HAP-1 (cell line): ENCODE data around the gene FUCA1.
"Not testable (repeated sequence)": the region's sequence is repeated elsewhere in the genome, so short reads cannot be mapped to it uniquely, and the experiment has no call there.

Source experiments
- DNase-seq, 2 experiments: peaks; one replicate each; pipeline ENCODE4 v3.0.0-alpha.2; 2016 to 2020; ENCODE audit warnings: low spot score in 2 of 2
- H3K27me3 ChIP-seq: fragments of 250-450 bp; sonication (Bioruptor Pico); 2 replicates; pipeline ENCODE4 v1.5.1; 2020; ENCODE audit warnings: low read depth, mild to moderate bottlenecking, moderate library complexity
- H3K36me3 ChIP-seq: fragments of 250-450 bp; sonication (Bioruptor Pico); replicated peaks from 2 replicates; pipeline ENCODE4 v1.5.1; 2020; ENCODE audit warnings: mild to moderate bottlenecking
- H3K4me1 ChIP-seq: fragments of 250-450 bp; sonication (Bioruptor Pico); 2 replicates; pipeline ENCODE4 v1.5.1; 2020; ENCODE audit warnings: mild to moderate bottlenecking
- H3K4me3 ChIP-seq: fragments of 250-450 bp; sonication (Bioruptor Pico); 2 replicates; pipeline ENCODE4 v1.5.1; 2020; ENCODE audit warnings: mild to moderate bottlenecking, moderate library complexity
- H3K9me3 ChIP-seq: fragments of 250-450 bp; sonication (Bioruptor Pico); 2 replicates; pipeline ENCODE4 v1.5.1; 2020; ENCODE audit warnings: mild to moderate bottlenecking, moderate library complexity
- in situ Hi-C: fragments of 300-500 bp; cut with MboI; formaldehyde crosslinking; loops from 3 replicates; pipeline ENCODE4 v1.14.3; 2020; ENCODE audit warnings: low sequenced_read_pairs, inconsistent platforms, mixed read lengths

Gene FUCA1

DNA sequence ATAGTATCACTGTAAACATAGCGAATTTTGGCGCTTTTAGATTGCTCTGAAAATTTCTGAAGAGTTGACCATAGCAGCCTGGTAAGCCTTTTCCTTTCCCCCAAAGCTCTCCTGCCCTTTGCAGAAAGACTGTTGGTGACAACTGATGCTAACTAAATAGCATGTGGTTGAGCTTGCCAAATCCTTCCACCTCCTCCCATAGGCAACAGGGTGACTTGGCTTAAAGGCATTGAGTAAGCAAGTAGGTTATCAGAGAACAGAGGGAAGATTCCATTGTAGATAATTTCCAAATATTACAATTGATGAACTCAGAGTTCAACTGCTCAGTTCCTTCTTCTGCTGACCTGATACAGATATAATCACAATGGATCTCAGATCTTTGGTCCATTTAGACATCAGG, 22.9 kb downstream of the FUCA1 start:
- in situ Hi-C loops = no loop called here
- no peaks in the 10 kb centered on the region for H3K27me3 ChIP-seq
- H3K4me3 ChIP-seq = no peak overlapping the region
- no peaks in the 10 kb centered on the region for H3K4me1 ChIP-seq
- DNase-seq = no peak
- no peaks in the 10 kb centered on the region for H3K9me3 ChIP-seq
- peaks cover 8% of the 10 kb centered on the region; the same call in 1 of the 2 replicates for H3K36me3 ChIP-seq

- Histone ChIP-seq H3K9me3 (no peaks in the 10 kb centered on the region), H3K4me1 (peaks cover 2% of the 10 kb centered on the region; the same call in 1 of the 2 replicates), H3K27me3 (no peaks in the 10 kb centered on the region), H3K4me3 (no peak overlapping the region), H3K36me3 (peaks cover 8% of the 10 kb centered on the region; the same call in 1 of the 2 replicates)
- in situ Hi-C loops = no loop called here
- no peak for DNase-seq
Observed at GRCh38 chr1:23843644-23844043, 24.4 kb downstream of the FUCA1 start.

- H3K4me1 ChIP-seq = peaks cover 2% of the 10 kb centered on the region
- peak; percentile 34 to 81 for DNase-seq
- peak overlapping the region; percentile 10; the same call in 1 of the 2 replicates for H3K4me3 ChIP-seq
- no peaks in the 10 kb centered on the region for H3K9me3 ChIP-seq
- H3K27me3 ChIP-seq = peaks cover 9% of the 10 kb centered on the region
- in situ Hi-C loops = no loop called here
- no peaks in the 10 kb centered on the region; the same call in 1 of the 2 replicates for H3K36me3 ChIP-seq
Observed at GRCh38 chr1:23838401-23838866, 29.7 kb downstream of the FUCA1 start.

GRCh38 chr1:23837908-23838307, 30.2 kb downstream of the FUCA1 start:
- H3K4me1 ChIP-seq = peaks cover 2% of the 10 kb centered on the region
- no peaks in the 10 kb centered on the region for H3K9me3 ChIP-seq
- H3K4me3 ChIP-seq = no peak overlapping the region; the same call in 1 of the 2 replicates
- in situ Hi-C loops = no loop called here
- H3K27me3 ChIP-seq = peaks cover 9% of the 10 kb centered on the region
- no peak for DNase-seq
- H3K36me3 ChIP-seq = no peaks in the 10 kb centered on the region; the same call in 1 of the 2 replicates

DNA sequence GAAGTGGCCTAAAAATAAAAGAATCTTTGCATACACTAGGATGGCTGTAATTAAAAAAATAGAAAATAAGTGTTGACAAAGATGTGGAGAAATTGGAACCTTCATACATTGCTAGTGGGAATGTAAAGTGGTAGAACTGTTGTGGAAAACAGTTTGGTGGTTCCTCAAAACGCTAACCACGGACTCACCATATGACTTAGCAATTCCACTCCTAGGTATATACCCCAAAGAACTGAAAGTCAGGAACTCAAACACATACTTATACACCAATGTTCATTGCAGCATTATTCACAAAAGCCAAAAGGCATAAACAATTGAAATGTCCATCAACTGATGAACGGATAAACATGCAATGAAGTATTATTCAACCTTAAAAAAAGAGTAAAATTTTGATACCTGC, 32.1 kb downstream of the FUCA1 start:
- no peaks in the 10 kb centered on the region for H3K9me3 ChIP-seq
- H3K27me3 ChIP-seq = peaks cover 9% of the 10 kb centered on the region
- no peaks in the 10 kb centered on the region; the same call in 1 of the 2 replicates for H3K36me3 ChIP-seq
- H3K4me1 ChIP-seq = peaks cover 2% of the 10 kb centered on the region
- in situ Hi-C loops = no loop called here
- no peak for DNase-seq
- no peak overlapping the region for H3K4me3 ChIP-seq

GRCh38 chr1:23834156-23834555, 33.9 kb downstream of the FUCA1 start:
- H3K36me3 ChIP-seq, H3K27me3 ChIP-seq, DNase-seq, H3K4me3 ChIP-seq, H3K9me3 ChIP-seq, in situ Hi-C loops, H3K4me1 ChIP-seq: not testable (repeated sequence)

DNA sequence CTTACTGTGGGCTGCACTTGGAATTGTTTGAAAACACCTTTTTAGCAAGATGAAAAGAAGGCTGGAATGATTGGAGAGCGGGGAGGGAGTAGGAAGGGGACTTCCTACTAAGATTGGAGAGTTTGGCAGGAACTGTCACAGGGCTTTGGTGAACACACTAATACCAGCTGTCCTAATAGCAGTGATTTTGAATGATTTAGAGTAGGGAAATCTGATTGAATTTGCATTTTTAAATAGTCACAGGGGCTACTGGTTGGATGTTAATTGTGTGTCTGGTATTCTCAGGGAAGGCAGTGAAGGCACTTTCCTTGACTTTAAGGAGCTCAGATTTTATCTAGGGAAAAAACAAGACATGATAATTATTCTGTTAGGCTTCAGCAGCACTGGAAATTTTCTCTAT, 40.4 kb downstream of the FUCA1 start:
- Histone ChIP-seq H3K4me1 (peaks cover 4% of the 10 kb centered on the region; the same call in 1 of the 2 replicates), H3K9me3 (no peaks in the 10 kb centered on the region), H3K36me3 (no peaks in the 10 kb centered on the region), H3K4me3 (no peak overlapping the region), H3K27me3 (no peaks in the 10 kb centered on the region)
- in situ Hi-C loops = no loop called here
- DNase-seq = no peak

DNA sequence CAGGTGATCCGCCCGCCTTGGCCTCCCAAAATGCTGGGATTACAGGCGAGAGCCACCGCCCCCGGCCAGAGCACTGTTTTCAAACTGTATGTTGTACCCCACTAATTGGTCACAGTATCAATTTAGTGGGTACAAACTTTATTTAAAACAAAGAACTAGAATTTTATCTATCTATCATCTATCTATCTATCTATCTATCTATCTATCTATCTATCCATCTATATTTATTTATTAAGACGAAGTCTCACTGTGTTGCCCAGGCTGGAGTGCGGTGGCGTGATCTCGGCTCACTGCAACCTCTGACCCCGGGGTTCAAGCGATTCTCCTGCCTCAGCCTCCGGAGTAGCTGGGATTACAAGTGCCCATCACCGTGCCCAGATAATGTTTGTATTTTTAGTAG, 41.5 kb downstream of the FUCA1 start:
- DNase-seq, H3K36me3 ChIP-seq, H3K9me3 ChIP-seq, H3K4me3 ChIP-seq, in situ Hi-C loops, H3K27me3 ChIP-seq, H3K4me1 ChIP-seq: not testable (repeated sequence)

- peaks cover 4% of the 10 kb centered on the region; the same call in 1 of the 2 replicates for H3K4me1 ChIP-seq
- peak overlapping the region; percentile 92 for H3K4me3 ChIP-seq
- no peak for DNase-seq
- in situ Hi-C loops = no loop called here
- H3K27me3 ChIP-seq = no peaks in the 10 kb centered on the region
- H3K36me3 ChIP-seq = no peaks in the 10 kb centered on the region
- H3K9me3 ChIP-seq = no peaks in the 10 kb centered on the region
Observed at GRCh38 chr1:23825762-23826522, 42.1 kb downstream of the FUCA1 start.

GRCh38 chr1:23825076-23825761, 42.9 kb downstream of the FUCA1 start, which contains the start of gene HMGCL:
Gene HMGCL, minus strand, starts transcription at chr1:23825429. Its CDS starts 14 bp downstream, at chr1:23825415.
- DNase-seq = peak; percentile 80 to 95
- H3K9me3 ChIP-seq = no peaks in the 10 kb centered on the region
- no peaks in the 10 kb centered on the region for H3K27me3 ChIP-seq
- H3K4me3 ChIP-seq = peak within 1 kb of the TSS; percentile 92
- H3K36me3 ChIP-seq = no peaks in the 10 kb centered on the region
- in situ Hi-C loops = no loop called here
- peaks cover 4% of the 10 kb centered on the region; the same call in 1 of the 2 replicates for H3K4me1 ChIP-seq

DNA sequence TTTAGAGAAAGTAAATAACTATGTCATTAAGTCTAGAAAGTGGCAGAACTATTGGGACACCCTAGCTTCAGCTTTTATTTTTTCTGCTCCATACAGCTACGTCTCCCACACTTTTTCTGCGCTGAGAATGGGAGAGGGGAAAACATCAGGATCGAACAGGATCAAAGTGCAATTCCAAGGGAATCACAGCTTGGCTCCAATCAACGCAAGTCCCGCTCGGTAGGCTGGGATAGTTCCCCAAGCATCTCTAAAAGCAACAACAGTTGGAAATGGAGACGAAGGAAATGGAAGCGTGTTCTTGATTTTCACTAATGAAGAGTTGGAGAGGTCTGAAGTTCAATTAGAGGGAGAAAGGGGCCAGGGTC, 43.4 kb downstream of the FUCA1 start:
- peak overlapping the region; percentile 92 for H3K4me3 ChIP-seq
- no peaks in the 10 kb centered on the region for H3K36me3 ChIP-seq
- H3K9me3 ChIP-seq = no peaks in the 10 kb centered on the region
- no peaks in the 10 kb centered on the region for H3K27me3 ChIP-seq
- H3K4me1 ChIP-seq = peaks cover 4% of the 10 kb centered on the region; the same call in 1 of the 2 replicates
- in situ Hi-C loops = no loop called here
- DNase-seq = no peak

- Histone ChIP-seq H3K27me3 (no peaks in the 10 kb centered on the region), H3K4me3 (no peak overlapping the region), H3K4me1 (peaks cover 4% of the 10 kb centered on the region; the same call in 1 of the 2 replicates), H3K36me3 (no peaks in the 10 kb centered on the region; the same call in 1 of the 2 replicates), H3K9me3 (no peaks in the 10 kb centered on the region)
- DNase-seq = no peak
- in situ Hi-C loops = no loop called here
Observed at GRCh38 chr1:23823767-23824166, 44.3 kb downstream of the FUCA1 start.

DNA sequence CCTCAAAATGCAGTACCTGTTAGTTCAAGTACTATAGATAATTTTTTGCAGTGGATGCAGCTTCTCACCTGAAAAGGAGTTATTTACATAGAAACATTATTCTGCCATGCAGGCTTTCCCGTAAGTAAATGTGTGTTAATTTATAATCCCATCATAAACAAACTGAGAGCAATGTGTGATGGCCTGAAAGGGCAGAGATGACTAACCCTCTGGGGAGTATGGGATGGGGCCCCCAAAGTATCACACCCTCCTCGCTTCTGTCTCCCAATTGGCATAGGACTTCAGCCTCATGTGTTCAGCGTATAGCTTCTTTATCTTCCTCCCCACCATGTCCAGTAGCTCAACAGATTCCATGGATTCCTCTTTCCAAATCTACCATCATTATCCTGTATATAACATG, 50.5 kb downstream of the FUCA1 start:
- DNase-seq = no peak
- peaks cover 27% of the 10 kb centered on the region for H3K36me3 ChIP-seq
- H3K27me3 ChIP-seq = no peaks in the 10 kb centered on the region
- no peaks in the 10 kb centered on the region for H3K4me1 ChIP-seq
- no peaks in the 10 kb centered on the region for H3K9me3 ChIP-seq
- in situ Hi-C loops = no loop called here
- H3K4me3 ChIP-seq = no peak overlapping the region

GRCh38 chr1:23816906-23817305, 51.2 kb downstream of the FUCA1 start:
- H3K9me3 ChIP-seq = no peaks in the 10 kb centered on the region
- H3K27me3 ChIP-seq = no peaks in the 10 kb centered on the region
- H3K36me3 ChIP-seq = peaks cover 27% of the 10 kb centered on the region
- no peak overlapping the region for H3K4me3 ChIP-seq
- in situ Hi-C loops = no loop called here
- DNase-seq = no peak
- no peaks in the 10 kb centered on the region for H3K4me1 ChIP-seq
